GM18511 (cell line): ENCODE data around the gene RNF40.
"Not testable (repeated sequence)": the region's sequence is repeated elsewhere in the genome, so short reads cannot be mapped to it uniquely, and the experiment has no call there.

Experiments used
- ATAC-seq: cut with Tn5 transposase; IDR thresholded peaks from one replicate; pipeline ENCODE4 v1.9.1; 2021; ENCODE audit warnings: mild to moderate bottlenecking, moderate library complexity; ENCODE audit not compliant: unreplicated experiment

RNF40 gene

DNA sequence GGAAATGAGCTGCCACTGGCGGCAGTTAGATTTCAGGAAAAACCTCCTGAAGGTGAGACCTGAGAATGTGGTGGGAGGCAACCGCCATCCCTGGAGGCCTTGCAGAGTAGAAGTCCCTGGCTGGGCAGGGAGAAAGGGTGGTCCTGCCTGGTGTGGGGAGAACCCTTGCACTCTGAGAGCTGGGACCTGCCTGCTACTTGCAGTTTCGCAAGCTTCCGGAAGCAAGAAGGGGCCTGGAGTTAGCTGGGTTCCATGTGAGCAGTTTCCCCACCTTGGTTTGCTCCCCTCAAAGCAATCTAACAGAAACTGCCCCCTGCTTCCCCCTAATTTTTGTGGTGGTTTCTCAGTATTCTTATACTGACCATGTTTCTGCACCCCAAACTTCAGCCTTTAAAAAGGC lies 18.4 kb downstream of the RNF40 start:
- no peak for ATAC-seq

- no peak for ATAC-seq
Measured at GRCh38 chr16:30782486-30783279, 20.6 kb downstream of the RNF40 start.

DNA sequence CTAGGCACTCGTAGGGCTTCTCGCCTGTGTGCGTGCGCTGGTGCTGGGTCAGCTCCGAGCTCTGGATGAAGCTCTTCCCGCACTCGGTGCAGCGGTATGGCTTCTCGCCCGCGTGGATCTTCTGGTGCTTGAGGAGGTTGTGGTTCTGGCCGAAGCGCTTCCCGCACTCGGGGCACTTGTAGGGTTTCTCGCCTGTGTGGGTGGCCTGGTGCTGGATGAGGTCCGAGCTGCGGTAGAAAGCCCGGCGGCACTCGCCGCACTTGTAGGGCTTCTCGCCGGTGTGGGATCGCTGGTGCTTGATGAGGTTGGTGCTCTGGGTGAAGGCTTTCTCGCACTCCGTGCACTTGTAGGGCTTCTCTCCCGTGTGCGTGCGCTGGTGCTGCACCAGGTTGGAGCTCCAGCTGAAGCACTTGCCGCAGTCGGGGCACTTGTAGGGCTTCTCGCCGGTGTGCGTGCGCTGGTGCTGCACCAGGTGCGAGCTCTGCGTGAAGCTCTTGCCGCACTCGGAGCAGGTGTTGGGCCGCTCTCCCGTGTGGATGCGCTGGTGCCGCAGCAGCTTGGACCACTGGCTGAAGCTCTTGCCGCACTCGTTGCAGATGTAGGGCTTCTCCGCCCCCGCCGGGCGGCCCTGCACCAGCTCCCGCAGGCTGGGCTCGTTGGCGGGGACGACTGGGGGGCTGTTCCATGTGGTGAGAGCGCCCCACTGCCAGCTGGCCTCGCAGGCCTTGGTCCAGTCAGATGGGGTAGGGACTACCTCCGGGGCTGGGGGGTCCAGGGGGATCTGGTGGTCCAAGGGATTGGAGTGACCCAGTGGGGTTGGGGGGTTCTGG lies 21.4 kb downstream of the RNF40 start:
- ATAC-seq = no peak

- ATAC-seq = no peak
Measured at GRCh38 chr16:30784215-30784614, 22.1 kb downstream of the RNF40 start.

DNA sequence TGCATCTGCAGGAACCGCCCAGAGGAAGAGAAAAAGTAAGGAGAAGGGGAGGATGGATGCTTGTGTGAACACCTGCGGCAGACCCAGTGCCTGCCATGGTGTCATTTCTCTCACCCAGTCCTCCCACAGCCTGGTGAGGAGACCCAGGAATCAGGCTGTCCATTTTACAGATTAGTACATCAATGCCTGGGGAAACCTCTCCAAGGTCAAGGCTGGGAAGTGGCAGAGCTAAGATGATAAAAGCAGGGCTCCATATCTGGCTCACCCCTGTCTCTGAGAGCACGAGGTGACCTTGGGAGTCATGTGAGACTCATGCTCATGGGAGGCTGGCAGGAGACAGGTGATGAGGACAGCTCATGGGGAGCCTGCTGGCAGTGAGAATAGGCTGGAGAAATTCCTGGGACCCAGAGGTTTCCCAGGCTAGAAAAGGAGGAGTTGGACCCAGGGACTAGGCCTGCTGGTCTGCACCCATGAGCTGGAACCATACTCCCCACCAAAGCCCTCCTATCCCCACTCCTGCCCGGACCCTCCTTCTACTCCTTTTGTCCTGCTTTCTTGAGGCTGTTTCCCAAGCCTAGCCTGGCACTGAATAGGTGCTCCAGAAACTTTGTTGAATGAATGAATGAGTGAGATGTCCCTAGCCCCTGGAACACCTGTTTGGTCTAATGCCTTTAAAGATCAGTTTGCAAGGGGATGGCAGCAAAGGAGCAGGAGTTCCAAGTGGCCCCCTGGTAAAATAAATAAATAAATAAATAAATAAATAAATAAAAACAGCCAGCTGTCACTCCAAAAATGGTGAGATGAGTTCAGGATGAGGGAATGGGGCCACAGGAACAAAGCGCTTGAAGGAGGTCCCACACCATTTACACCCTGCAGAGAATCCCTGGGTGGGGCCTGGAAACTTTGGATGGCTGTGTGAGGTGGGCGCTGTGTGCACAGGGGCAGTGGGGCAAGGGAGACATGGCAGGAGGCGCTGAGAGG lies 23.3 kb downstream of the RNF40 start:
- ATAC-seq = no peak

DNA sequence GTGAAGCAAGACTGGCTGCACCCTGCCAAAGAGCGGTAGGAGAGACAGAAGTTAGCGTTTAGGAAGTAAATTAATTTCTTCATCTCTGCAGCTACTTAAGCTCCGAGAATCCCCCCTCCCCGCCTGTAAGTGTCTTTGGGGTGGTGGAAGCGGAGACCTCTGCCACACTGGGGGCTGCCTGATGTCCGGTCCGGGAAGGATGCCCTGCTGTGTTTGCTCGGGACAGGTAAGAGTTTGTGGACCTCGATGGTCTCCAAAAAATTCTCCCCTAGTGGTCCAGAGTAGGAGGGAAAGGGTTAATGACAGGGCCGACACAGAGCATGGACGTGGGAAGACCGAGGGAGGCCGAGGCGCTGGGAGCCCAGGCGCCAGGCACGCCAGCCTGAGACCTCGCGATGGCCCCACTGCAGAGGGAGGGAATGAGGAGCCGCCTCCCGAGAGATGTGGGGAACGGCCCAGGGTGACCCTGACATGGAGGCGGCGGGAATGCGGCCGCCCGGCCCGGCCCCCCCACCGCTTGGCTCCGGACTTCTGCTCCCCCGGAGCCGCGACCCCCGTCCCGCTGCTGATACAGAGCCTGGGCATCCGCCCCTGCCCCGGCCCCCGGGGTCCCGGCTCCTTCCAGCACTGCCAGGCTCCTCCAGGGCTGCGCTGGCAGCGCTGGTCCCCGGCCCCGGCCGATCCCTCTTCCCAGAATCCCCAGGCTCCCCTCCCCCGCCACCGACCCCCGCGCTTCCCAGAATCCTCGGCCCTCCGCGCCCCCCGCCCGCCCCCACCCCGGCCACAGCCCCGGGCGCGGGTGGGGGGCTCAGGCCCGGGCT lies 24.2 kb downstream of the RNF40 start:
- ATAC-seq = no peak

DNA sequence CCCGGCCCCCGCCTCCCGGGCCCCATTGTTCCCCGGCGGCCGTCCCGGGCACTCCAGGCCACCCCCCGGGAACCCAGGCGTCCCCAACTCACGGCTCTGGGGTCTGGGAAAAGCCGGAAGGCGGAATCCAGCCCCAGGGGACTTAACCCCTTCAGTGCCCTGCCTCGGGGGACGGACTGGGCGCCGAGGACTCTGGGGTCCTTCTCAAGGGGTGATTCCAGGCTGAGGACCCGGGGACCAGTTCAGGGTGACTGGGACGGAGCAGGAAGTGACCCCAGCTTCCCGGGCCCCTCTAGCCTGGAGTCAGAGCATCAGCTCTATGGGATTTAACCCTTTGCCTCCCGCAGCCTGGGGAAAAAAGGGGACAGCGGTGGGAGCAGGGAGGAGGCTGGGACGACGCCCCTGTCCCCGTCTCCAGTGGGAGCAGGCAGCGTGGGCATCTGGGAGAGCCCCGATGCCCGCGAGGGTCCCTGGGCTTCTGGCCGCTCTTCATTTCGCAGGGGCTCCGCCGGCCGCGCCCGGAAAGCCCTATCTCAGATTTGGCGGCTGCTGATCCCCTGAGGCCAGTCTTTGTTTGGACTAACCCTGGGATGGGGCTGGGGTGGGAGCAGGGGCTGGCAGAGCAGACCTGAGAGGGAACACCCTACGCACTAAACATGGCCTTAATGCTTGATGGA lies 25.0 kb downstream of the RNF40 start, which contains the start of gene ZNF629:
ZNF629 (minus strand) TSS at position 270 of the 677 bp plus-strand sequence. CDS start 2,723 bp downstream, outside the sequence.
- ATAC-seq = no peak

- no peak for ATAC-seq
Measured at GRCh38 chr16:30787613-30788378, 25.7 kb downstream of the RNF40 start.

- no peak for ATAC-seq
Measured at GRCh38 chr16:30793508-30794069, 31.5 kb downstream of the RNF40 start.

DNA sequence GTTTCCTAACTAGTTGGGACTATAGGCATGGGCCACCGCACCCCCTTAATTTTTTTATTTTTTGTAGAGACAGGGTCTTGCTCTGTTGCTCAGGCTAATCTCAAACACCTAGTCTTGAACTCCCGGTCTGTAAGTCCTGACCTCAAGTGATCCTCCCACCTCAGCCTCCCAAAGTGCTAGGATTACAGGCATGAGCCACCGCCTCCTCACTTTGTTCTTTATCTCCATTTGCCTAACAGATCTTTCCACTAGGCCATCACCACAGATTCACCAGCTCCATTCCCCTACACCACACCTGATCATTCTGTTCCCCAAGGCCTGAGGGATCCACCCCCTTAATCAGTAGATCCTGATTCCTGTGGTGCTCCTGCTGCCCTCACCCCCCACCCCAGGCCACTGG lies 32.5 kb downstream of the RNF40 start:
- no peak for ATAC-seq

DNA sequence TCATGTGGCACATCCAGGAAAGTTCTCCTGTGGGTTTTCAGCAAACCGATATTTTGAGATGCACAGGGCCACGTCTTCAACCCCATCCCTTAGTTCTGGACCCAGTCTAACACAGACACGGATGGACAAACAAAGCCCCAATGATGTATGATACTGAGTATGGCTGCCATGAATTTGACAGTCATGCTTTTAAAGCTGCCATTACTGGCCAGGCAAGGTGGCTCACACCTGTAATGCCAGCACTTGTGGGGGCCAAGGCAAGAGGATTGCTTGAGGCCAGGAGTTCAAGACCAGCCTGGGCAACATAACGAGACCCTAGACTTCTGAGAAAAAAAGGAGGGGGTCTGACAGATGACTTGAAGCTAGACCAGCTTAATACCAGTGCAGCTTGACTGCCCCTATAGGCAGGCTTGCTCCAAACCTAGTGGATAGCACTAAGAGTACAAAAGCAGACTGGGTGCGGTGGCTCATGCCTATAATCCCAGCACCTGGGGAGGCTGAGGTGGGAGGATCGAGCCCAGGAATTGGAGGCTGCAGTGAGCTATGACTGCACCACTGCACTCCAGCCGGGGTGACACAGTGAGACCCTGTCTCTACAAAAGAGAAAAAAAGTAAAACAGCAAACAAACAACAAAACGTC lies 35.7 kb downstream of the RNF40 start:
- ATAC-seq = no peak

DNA sequence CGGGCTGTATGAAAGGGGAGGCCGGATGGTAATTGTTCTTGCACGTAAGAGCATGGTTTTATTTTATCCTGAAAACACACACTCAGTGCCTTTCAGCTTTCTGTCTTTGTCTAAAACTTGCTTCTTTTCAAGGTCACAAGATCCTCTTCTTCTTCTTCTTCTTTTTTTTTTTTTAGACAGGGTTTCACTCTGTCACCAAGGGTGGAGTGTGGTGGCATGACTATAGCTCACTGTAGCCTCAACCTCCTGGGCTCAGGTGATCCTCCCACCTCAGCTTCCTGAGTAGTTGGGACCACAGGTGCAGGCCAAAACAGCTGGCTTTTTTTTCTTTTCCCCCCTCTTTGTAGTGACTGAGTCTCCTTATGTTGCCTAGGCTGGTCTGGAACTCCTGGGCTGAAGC lies 40.8 kb downstream of the RNF40 start:
- no peak for ATAC-seq

GRCh38 chr16:30805056-30805369 lies 42.9 kb downstream of the RNF40 start:
- no peak for ATAC-seq

DNA sequence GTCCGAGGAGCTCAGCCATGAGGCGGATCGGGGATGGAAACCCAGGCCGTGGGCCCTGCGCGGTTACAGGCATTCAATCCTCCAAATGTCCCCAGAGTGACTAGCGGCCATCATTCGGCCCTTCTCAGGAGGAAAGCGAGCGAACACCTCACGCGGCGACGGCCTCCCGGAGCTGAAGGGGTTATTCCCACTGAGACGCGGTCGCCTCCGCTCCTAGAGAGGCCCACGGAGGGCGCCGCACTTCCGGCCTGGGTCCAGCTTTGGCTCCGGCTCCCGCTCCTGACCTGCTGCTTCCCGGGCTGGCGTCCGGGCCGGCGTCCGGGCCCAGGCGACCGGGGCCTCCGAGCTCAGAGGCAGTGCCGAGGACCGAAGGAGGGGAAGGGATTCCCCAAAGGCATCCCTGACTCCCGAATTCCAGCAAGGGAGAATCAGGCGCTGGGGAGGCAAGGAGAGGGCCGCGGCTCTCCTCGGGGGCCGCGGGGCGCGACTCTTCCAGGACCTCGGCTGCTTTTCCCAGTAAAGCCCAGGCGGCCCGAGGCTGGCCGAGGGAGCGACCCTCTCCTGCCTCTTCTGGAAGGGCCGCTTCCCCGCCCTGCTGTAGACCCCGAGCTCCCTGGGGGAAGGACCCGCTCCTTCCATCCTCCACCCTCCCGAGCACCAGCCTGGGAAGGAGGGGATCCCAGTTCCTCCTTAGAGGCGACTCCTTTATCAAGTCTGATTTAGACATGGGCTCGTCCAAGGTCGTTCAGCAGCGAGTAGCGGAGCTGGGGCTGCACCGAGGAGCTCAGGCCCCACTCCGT lies 43.4 kb downstream of the RNF40 start:
- no peak for ATAC-seq

DNA sequence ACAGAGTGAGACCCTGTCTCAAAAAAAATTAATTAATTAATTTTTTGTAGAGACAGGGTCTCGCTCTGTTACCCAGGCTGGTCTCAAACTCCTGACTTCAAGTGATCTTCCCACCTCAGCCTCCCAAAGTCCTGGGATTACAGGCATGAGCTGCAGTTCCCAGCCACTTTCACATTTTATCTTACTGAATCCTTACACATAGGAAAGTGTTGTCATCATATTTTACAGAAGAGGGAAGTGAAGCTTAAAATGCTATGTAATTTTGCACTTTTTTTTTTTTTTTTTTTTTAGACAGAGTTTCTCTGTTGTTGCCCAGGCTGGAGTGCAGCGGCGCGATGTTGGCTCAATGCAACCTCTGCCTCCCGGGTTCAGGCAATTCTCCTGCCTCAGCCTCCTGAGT lies 46.0 kb downstream of the RNF40 start:
- no peak for ATAC-seq

- not testable (repeated sequence) for ATAC-seq
Measured at GRCh38 chr16:30808890-30809426, 46.8 kb downstream of the RNF40 start.

GRCh38 chr16:30809675-30810074 lies 47.6 kb downstream of the RNF40 start:
- not testable (repeated sequence) for ATAC-seq
